ENCODE results near the gene TBX21.

GRCh38 chr17:47738178-47738577, 5.1 kb downstream of the TBX21 start:
- TF ChIP-seq EP300 (IDR thresholded peaks at IDR 0.05) (no peak), CTCF (IDR thresholded peaks at IDR 0.05) (no peak)

All from suprapubic skin (tissue), 3 donors.